Esophagus squamous epithelium (tissue), 5 donors: Measurements from ENCODE around the gene ADIG. TPM values are rescaled to one million over a fixed set of nuclear protein-coding genes. Genes with fewer than 3 reads are reported as not detected.
"Not testable (repeated sequence)": the region's sequence is repeated elsewhere in the genome, so short reads cannot be mapped to it uniquely, and the experiment has no call there.

ENCODE experiments used
- DNase-seq: peaks from one replicate; lab custom pipeline; 2025; lab: John Stamatoyannopoulos, UW
- H3K27ac ChIP-seq, 4 donors: fragments of 200-600 bp; sonication (generic); one replicate each; pipeline ENCODE4 v1.5.1; 2016 to 2019; ENCODE audit warnings: mild to moderate bottlenecking in 1 of 4
- H3K27me3 ChIP-seq, 4 donors: fragments of 200-600 bp; sonication (generic); 1 replicate in 3 of 4; 2 replicates in 1 of 4; pipeline versions ENCODE4 v1.5.1 to v1.6.0; 2017 to 2021; ENCODE audit warnings: antibody characterized with exemption in 1 of 4
- H3K36me3 ChIP-seq, 3 donors: fragments of 200-600 bp; sonication (generic); one replicate each; pipeline ENCODE4 v1.5.1; 2016 to 2019
- H3K4me1 ChIP-seq, 3 donors: fragments of 200-600 bp; sonication (generic); one replicate each; pipeline ENCODE4 v1.5.1; 2017 to 2019
- H3K4me3 ChIP-seq, 4 donors: fragments of 200-600 bp; sonication (generic); 1 replicate in 3 of 4; 2 replicates in 1 of 4; pipeline ENCODE4 v1.5.1; 2016 to 2019; ENCODE audit warnings: mild to moderate bottlenecking in 2 of 4, moderate library complexity in 1 of 4
- H3K9me3 ChIP-seq, 3 donors: fragments of 200-600 bp; sonication (generic); one replicate each; pipeline ENCODE4 v1.5.1; 2016 to 2019
- CTCF ChIP-seq, 6 experiments: fragments of 450-650 bp in 4 of 6; fragments of 200-600 bp in 2 of 6; sonication (generic) in 2 of 6; IDR thresholded peaks; one replicate each; pipeline ENCODE4 v1.5.1; 2016 to 2019; ENCODE audit warnings: antibody characterized with exemption in 6 of 6, mild to moderate bottlenecking in 4 of 6, moderate library complexity in 4 of 6
- POLR2A ChIP-seq, 4 donors: fragments of 450-650 bp; IDR thresholded peaks; one replicate each; pipeline ENCODE4 v1.6.1; 2017; ENCODE audit warnings: antibody characterized with exemption in 4 of 4, mild to moderate bottlenecking in 4 of 4, moderate library complexity in 3 of 4
- WGBS, 2 donors: methylation state at CpG; one replicate each; pipeline ENCODE4 v1.1.5; 2018; 5-methylcytosine and 5-hydroxymethylcytosine counted together
- intact Hi-C: fragments of 100-400 bp; cut with DNase I; formaldehyde crosslinking; loops from one replicate; pipeline ENCODE4 v1.15.0; 2022
- total RNA-seq, 4 donors: library from RNA; depleted of rRNA; stranded (reverse); fragments of >200 nt; gene quantifications; one replicate each; pipeline ENCODE4 v1.1.0, GENCODE V29; 2016
- donor health status: DM: yes; HTN: yes; CAD: no.

Gene ADIG
- total RNA-seq, 4 donors from 2014 or later = not detected

- DNase-seq = no peak
- intact Hi-C loops = no loop called here
- no peaks in the 10 kb centered on the region for H3K9me3 ChIP-seq
- TF ChIP-seq CTCF (IDR thresholded peaks at IDR 0.05) = no peak
- TF ChIP-seq POLR2A (IDR thresholded peaks at IDR 0.05) = no peak
- H3K27ac ChIP-seq = no peak overlapping the region
- H3K4me3 ChIP-seq = no peak overlapping the region
- H3K36me3 ChIP-seq = no peaks in the 10 kb centered on the region
- H3K4me1 ChIP-seq = no peaks in the 10 kb centered on the region
- peaks cover 0 to 43% (median 0%) of the 10 kb centered on the region in 4 donors for H3K27me3 ChIP-seq
- WGBS, 2 donors = 71 to 78% methylated on average over 3 to 4 of the region's 4 CpGs
Measured at GRCh38 chr20:38589351-38589750, 8.4 kb downstream of the ADIG start.

DNA sequence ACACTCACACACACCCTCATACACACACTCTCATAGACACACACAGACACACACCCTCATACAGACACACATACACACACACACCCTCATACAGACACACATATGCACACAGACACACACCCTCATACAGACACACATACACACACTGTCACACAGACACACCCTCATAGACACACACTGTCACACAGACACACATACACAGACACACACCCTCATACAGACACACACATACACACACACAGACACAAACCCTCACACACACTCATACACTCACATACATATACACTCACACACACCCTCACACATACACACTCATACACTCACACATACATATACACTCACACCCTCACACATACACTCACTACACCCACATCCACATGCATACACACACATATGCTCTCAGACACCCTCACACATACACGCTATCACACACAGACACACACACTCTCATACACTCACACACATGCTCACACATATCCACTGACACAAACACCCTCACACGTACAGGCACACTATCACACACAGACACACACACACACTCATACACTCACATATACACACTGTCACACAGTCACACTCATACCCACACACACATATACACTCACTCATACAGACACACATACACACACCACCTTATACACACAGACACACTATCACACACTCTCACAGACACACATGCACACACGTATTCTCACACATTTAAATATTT is 9.1 kb downstream of the ADIG start:
- no peak for DNase-seq
- TF ChIP-seq POLR2A (IDR thresholded peaks at IDR 0.05) = no peak
- no peak for TF ChIP-seq CTCF (IDR thresholded peaks at IDR 0.05)
- Histone ChIP-seq H3K4me3 (no peak overlapping the region), H3K9me3 (no peaks in the 10 kb centered on the region), H3K36me3 (no peaks in the 10 kb centered on the region), H3K27me3 (peaks cover 0 to 39% (median 0%) of the 10 kb centered on the region in 4 donors), H3K4me1 (no peaks in the 10 kb centered on the region), H3K27ac (no peak overlapping the region)
- 71 to 72% methylated on average over 3 of the region's 3 CpGs for WGBS, 2 donors
- intact Hi-C loops = no loop called here

DNA sequence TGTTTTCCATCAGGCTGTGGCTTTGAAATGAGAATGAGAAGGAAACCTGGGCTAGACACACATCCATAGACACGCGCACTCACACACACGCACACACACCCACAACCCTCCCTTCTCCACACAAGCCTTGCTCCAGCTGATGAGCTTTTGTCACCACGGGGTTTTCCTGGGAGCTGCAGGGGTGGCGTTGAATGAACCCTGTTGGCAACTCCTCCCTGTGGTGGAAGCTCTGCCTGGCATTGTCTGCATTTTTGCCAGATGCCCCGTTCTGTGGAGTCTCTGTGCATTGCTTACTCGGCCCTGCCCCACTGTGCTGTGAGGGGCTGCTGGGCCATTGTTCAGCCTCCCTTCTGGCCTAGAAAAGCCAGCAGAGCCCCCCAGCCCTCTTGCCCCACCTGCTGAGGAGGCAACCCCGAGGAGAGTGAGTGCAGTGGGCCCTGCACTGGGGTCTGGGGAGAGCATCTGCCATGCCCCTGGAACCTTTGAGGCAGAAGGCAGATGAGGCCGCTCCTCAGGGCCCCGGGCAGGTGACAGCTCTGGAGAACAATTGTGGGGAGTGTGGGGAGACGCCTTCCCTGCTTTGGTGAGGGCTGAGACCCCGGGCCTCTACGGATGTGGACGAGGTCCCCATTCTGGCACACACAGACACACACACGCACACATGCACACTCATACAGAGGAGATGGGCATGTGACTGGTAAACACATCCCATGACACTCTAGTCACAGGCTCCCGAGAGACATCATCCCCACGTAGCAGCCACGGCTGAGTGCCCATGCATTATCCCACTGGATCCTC is 9.9 kb downstream of the ADIG start:
- no peaks in the 10 kb centered on the region for H3K4me1 ChIP-seq
- no peak overlapping the region for H3K27ac ChIP-seq
- peaks cover 0 to 36% (median 0%) of the 10 kb centered on the region in 4 donors for H3K27me3 ChIP-seq
- intact Hi-C loops = no loop called here
- DNase-seq = no peak
- no peaks in the 10 kb centered on the region for H3K36me3 ChIP-seq
- no peaks in the 10 kb centered on the region for H3K9me3 ChIP-seq
- 51 to 58% methylated on average over 7 to 8 of the region's 18 CpGs for WGBS, 2 donors
- TF ChIP-seq CTCF (IDR thresholded peaks at IDR 0.05) = no peak
- no peak for TF ChIP-seq POLR2A (IDR thresholded peaks at IDR 0.05)
- H3K4me3 ChIP-seq = no peak overlapping the region

DNA sequence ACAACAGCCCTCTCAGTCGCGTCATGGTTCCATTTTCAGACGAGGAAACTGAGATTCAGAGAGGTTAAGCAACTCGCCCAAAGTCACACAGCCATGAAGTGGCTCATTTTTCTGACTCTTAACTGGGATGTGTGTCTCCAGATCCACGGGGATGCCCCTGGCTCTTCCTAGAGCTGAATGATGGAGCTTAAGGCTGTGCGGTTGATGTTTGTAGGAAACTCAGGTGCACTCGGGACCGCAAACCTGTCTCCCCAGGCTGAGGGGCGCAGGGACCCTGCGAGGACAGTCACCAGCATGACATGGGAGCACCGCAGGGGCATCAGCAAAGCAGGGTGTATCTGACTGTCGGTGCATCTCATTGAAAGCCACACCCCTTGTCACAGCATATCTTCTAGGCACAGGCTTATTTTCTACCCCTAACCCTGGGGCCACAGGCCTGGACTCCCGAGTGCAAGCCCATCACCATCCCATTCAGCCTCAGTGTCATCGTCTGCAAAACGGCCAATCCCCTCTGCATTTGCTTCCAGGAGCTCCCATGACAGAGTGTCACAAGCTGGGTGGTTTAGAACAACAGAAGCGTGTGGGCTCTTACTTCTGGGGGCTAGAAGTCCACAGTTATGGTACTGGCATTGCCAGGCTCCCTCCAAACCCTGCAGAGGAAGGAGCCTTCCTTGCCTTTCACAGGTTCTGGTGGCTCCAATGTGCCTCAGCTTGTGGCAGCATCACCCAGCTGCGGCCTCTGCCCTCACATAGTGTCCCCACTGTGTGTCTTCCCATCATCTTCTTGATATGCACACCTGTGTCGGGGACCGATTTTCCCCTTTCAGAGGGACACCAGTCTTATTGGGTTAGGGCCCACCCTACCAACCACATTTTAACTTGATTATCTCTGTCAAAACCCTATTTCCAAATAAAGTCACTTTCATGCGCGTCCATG is 10.7 kb downstream of the ADIG start:
- no peaks in the 10 kb centered on the region for H3K4me1 ChIP-seq
- no peaks in the 10 kb centered on the region for H3K9me3 ChIP-seq
- 71 to 77% methylated on average over 15 to 16 of the region's 21 CpGs for WGBS, 2 donors
- intact Hi-C loops = no loop called here
- H3K36me3 ChIP-seq = no peaks in the 10 kb centered on the region
- H3K27ac ChIP-seq = no peak overlapping the region
- TF ChIP-seq CTCF (IDR thresholded peaks at IDR 0.05) (no peak), POLR2A (IDR thresholded peaks at IDR 0.05) (no peak)
- no peak for DNase-seq
- H3K27me3 ChIP-seq = peaks cover 0 to 30% (median 0%) of the 10 kb centered on the region in 4 donors
- H3K4me3 ChIP-seq = no peak overlapping the region

GRCh38 chr20:38592411-38592790 is 11.4 kb downstream of the ADIG start:
- not testable (repeated sequence) for H3K27ac ChIP-seq

DNA sequence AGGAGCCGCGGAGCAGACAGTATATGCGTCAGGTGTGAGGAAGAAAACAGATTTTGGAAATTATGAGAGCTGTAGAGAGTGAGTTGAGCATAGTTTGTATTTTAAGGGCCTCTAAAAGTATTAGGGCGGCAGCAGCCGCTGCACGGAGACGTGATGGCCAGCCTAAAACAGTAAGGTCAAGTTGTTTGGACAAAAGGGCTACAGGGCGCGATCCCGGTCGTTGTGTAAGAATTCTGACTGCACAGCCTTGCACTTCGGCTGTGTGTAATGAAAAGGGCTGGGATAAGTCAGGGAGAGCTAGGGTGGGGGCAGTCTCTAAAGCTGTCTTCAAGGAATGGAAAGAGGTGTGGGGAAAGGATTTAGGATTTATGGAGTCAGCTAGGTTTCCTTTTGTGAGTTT is 13.3 kb downstream of the ADIG start:
- H3K9me3 ChIP-seq, H3K27ac ChIP-seq, H3K36me3 ChIP-seq, intact Hi-C loops, DNase-seq, H3K4me3 ChIP-seq, H3K4me1 ChIP-seq: not testable (repeated sequence)
- peaks cover 0 to 14% (median 0%) of the 10 kb centered on the region in 4 donors for H3K27me3 ChIP-seq
- WGBS, 2 donors = 74 to 84% methylated on average over 12 of the region's 12 CpGs

More at GRCh38 chr20:38592411-38592790, 11.4 kb downstream of the ADIG start:
- WGBS, 2 donors = 60% methylated on average over 3 of the region's 3 CpGs
- H3K4me3 ChIP-seq, H3K4me1 ChIP-seq, intact Hi-C loops, H3K9me3 ChIP-seq, H3K36me3 ChIP-seq, DNase-seq: not testable (repeated sequence)
- peaks cover 0 to 30% (median 0%) of the 10 kb centered on the region in 4 donors for H3K27me3 ChIP-seq

DNA sequence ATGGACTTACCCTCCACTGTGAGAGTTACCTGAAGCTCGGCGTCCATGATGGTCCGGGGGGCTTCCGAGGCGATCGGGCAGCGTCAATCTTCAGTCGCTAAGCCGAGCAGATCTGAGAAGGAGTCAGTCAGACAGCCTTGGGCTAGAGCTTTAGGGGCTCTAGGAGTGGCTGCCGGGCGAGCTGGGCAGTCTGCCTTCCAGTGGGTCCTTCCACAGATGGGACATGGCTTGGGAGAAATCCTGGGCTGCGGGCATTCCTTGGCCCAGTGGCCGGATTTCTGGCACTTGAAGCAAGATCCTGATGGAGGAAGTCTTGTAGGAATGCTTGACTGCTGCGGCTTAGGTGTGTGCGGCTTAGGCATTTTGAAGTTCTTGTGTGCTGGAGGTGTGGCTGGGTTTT is 14.9 kb downstream of the ADIG start:
- peaks cover 0 to 21% (median 0%) of the 10 kb centered on the region in 3 donors for H3K4me1 ChIP-seq
- H3K36me3 ChIP-seq, intact Hi-C loops, H3K27ac ChIP-seq, DNase-seq, H3K9me3 ChIP-seq, H3K4me3 ChIP-seq: not testable (repeated sequence)
- peaks cover 0 to 24% (median 2%) of the 10 kb centered on the region in 4 donors for H3K27me3 ChIP-seq
- 70 to 79% methylated on average over 2 to 10 of the region's 15 CpGs for WGBS, 2 donors
